ENCODE data around the gene CSF3R.
"Not testable (repeated sequence)": the region's sequence is repeated elsewhere in the genome, so short reads cannot be mapped to it uniquely, and the experiment has no call there.

Gene CSF3R

DNA sequence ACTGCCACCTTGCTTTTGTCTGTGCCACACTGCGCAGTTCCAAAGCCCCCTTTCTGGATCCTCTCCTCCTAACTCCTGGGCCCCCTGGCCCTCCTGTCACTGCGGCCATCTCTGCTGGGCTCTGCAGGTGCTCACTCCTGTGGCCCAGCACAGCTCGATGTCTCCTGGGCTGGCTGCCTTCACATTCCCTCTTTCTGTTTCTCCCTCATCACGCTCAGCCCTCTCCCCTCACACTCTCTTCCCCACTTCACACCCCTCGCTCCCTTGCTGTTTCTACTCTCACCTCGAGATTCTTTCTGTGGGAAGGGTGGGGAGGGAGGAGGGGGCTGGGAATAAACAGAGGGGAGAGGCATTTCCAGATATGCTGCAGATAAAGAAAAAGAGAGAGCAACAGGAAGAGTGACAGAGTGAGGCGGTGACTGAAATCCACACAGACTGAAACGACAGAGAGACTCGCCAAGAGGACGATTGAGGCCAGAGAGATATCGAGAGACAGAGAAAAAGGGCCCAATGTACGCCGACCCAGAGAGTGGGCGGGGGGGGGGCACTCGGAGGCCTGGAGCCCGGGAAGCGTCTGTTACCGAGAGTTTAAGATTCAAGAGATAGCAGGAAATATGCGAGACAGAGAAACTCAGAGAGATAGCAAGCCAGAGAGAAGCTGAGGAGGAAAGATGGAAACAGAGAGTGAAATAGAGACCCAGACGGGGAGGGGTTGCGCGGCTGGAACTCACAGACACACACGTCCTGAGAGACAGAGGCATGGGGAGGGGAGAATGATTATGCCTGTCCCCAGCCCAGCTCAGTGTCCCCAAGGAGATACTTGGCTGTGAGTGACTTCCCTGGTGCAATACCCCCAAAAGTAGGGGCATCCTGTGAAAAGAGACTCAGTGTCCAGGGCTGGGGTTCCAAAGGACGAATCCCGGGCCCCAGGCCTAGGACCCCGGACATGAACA, 666 bp downstream of the CSF3R start:
- DNase-seq (ENCODE audit: low read depth, low spot score): no peak

DNA sequence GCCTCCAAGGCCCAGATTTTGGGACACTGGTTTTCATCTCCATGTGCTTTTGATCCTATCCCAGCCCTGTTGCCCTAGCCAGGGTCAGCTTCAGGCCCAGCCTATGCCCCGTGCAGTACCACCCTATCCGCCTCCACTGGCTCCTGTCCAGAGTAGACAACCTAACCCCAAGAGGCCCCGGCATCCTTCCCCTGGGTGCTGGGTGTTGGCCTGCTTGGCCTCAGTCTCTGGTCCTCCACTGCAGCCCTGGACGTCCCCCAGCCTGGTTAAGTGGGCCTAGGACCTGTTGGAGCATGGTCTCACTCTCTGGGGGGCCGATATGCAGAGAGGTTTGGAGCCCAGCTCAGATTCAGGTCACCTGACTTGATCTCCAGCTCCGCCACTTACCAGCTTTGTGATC, 1.6 kb downstream of the CSF3R start:
- no peak for DNase-seq (ENCODE audit: low read depth, low spot score)

DNA sequence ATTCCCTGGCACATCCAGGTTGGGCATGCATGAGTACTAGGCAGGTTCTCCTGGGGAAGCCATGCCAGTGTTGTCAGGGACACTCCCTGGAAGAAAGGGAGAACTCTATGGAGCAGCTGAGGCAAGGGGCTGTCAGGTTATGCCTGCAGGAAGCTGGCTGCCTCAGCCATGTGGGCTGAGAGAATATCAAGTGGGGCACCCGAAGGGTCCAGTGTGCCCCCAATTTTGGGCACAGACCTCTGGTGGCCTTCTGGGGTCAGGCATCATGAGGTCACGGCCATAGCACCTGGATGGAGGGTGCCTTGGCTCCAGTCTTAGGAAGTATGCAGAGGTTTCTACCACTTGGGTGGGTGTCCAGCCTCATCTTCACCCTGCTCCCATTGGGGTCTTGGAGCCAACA, 2.6 kb downstream of the CSF3R start:
- DNase-seq (ENCODE audit: low read depth, low spot score): no peak

DNA sequence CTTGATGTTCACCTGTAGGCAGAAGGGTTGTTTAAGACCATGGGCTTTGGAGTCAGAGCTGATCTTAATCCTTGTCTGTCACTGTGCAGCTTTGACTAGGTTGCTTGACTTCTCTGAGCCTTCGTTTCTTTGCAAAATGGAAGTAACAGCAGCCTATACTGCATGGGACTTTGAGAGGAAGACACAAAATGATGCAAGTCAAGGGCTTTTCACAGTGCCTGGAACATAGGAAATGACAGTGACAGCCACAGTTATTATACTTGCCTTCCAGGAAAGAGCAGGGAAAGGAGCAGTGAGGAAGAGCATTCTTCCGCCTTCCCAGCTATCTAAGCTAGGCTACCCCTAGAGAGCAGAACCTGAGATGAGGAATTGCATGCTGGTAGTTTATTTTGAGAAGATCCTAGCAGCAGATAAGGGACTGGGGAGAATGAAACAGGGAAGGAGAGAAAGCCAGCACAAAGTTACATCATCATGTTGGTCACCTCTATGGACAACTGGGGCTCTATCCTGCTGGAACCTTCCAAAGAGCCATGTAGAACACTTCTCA, 3.1 kb downstream of the CSF3R start:
- DNase-seq (ENCODE audit: low read depth, low spot score): no peak

DNA sequence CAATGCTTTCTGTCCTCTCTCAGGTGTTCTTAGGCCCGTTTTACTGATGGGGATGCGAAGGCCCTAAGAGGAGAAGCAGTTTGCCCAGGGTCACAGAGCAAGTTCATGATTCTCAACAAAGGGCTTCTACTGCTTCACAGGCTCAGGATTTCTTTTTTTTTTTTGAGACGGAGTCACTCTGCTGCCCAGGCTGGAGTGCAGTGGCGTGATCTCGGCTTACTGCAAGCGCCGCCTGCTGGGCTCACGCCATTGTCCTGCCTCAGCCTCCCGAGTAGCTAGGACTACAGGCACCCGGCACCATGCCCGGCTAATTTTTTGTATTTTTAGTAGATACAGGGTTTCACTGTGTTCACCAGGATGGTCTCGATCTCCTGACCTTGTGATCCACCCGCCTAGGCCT, 5.1 kb downstream of the CSF3R start:
- DNase-seq (ENCODE audit: low read depth, low spot score): not testable (repeated sequence)

DNA sequence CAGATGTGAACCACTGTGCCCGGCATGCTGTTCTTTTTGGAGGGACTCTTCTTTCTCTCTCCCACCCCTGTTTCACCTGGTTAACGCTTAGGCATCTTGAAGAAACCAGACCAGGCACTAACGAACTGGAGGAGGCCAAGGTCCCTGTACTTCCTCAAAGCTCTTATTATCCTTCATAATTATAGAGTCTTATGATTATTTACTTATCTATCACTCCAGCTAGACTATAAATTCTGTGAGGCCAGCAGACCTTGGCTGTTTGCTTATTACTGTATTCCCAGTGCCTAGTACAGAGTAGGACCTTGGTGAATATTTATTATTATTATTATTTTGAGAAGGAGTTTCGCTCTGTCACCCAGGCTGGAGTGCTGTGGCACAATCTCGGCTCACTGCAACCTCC, 5.8 kb downstream of the CSF3R start:
- DNase-seq (ENCODE audit: low read depth, low spot score): no peak

DNA sequence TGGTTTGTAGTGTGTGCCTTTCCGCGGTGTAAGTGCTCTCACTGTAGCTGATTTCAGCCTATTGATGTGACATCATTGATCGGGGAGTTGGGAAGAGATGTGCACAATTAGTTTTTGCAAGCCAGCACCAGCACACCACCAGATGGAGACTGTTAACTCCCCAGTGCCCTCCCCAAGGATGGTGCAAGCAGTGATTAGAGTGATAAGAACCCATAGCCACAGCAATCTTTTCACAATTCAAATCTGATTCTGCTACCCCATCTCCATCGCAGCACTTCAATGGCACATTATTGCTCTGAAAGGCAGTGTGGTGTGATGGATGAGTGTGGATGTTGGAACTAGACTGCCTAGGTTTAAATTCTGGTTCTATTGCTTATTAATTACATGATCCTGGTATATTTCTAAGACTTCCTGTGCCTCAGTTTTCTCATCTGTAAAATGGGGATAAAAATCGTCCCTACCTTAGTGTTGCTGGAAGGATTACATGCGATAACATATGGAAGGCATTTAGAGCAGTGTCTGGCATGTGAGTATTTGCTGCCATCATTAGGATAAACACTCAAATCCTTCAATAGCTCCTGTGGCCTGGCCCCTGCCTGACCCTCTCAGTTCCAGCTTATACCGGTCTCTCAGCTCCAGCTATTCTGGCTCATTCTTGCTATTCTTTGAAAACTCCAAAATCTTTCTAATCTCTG, 6.7 kb downstream of the CSF3R start:
- no peak for DNase-seq (ENCODE audit: low read depth, low spot score)

DNA sequence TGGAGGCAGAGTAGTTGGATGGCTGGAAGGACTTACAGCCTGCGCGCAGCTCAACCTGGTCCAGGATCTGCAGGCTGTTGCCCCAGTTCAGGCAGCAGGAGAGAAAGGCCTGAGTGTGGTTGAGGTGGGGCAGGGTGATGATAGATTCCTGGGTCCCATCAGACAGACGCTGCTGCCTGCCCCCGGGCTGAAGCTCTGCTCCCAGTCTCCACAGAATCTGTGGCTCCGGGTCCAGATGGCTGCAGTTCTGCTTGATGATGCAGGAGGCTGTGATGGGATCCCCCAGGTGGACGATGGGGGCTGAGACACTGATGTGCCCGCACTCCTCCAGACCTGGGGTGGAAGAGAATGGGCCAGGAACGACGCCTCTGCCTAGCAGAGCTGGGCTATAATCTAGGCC, 7.4 kb downstream of the CSF3R start:
- no peak for DNase-seq (ENCODE audit: low read depth, low spot score)

DNA sequence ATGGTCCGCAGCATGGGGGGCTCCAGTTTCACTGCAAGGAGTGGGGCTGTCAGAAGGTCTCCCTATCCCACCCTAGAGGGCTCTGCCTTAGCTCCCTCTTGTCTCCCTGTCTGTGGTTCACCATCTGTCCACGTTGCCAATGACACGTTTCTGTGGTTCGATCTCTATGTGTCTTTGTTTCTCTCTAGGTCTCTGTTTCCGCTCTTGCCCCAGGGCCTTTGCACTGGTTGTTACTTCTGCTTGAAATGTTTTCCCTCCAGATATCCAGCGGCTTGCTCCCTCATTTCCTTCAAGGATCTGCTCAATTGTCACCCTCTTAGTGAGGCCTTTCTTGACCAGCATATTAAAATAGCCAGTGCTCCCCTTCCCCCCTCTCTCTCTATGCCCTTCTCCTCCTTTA, 10.1 kb downstream of the CSF3R start:
- no peak for DNase-seq (ENCODE audit: low read depth, low spot score)

DNA sequence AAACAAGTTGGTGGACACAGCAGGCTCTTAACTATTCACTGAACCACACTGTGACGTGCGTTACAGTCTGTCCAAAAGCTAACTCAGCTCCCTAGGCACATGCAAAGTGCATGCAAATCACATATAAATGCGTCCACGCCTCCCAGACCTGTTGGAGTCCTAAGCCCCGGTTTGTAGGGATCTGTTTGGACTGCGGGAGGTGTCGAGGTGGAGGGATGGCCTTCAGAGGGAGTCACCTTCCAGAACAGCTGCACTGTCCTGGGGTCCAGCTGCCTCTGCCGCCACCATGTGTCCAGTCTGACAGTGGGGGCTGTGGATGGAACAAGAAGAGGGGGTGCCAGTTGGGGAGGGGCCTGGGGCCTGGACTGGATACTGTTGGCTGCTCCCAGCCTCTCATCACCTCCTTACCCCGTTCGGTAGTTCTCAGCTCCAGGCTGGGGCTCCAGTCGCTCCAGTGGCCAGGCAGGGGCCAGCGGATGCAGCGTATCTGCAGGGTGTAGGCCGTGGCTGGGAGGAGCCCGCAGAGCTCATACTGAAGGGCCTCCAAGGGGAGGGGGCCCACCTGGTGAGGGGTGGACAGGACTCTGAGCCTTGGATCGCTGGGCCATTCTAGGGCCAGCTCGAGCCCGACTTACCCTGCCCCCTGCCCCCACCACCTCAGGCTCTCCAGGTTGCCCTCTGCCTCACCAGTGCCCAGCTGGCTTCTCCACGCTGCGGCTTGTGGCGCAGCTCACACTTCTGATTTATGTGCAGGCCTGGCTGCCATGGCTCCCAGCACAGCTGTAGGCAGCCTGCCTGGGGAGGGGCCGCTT, 10.7 kb downstream of the CSF3R start:
- DNase-seq (ENCODE audit: low read depth, low spot score): no peak

DNA sequence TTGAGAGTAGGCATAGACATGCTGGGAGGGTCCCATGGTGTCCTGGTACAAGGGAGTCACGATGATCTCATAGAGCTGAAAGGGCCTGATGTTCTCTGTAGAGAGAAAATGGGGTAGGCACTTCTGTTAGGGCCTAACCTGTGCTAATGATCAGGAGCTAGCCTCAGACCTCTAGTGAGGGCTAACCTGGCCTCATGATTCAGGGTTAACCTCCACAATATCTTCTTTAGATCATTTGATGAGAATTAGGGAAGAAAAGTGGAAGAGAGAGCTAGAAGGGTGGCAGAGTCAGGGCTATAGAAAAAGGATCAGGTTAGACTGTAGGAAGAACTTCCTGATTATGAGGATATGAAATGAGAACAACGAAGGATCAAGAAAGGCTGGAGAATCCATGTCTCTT, 13.6 kb downstream of the CSF3R start:
- no peak for DNase-seq (ENCODE audit: low read depth, low spot score)

DNA sequence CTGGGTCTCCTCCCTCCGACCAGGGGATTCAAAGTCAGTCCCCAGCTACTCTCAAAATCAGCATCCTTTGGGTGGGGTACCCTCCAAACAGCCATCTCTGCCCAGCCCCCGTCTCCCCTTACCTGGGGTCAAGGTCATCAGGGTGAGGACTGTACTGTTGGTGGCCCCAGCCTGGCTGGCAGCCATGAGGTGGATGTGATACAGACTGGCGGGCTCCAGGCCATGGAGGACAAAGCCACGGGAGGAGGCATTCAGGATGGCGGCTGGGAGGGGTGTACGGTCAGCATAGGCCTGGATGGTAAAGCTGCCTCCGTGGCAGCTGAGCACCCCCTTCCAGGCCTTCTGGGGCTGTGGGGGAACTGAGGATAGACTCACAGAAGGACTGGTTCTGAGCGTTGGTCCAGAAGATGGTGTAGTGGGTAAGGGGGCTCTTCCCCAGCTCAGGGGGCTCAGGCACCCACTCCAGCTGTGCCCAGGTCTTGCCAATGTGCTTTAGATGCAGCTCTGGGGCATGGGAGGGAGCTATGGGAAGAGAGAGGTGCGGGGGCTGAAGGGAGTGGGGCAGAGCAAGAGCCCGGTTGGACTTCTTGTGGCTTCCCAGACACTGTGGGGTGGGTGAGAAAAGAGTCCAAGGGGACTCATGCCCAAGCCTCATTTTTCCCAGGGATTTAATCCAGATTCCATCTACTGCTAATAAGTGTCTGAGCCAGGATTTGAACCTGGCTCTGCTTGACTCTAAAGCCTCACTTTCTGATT, 14.8 kb downstream of the CSF3R start:
- no peak for DNase-seq (ENCODE audit: low read depth, low spot score)

DNA sequence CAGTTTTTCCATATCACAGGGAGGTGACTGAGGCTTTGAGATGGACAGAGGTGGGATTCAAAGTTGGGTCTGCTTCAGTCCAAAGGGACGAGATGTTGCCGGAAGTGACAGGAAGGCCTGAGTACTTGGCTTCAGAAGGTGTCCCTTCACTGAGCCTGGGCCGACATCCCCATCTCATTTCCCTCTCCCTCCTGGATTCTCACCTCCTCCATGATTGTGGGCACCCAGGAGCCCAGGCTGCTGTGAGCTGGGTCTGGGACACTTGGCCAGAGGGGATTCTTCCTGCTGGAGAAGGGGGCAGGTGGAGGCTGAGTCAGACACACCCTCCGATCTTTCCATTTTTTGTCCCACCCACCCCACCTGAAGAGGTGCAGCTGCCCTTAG, 15.7 kb downstream of the CSF3R start:
- DNase-seq (ENCODE audit: low read depth, low spot score): no peak

DNA sequence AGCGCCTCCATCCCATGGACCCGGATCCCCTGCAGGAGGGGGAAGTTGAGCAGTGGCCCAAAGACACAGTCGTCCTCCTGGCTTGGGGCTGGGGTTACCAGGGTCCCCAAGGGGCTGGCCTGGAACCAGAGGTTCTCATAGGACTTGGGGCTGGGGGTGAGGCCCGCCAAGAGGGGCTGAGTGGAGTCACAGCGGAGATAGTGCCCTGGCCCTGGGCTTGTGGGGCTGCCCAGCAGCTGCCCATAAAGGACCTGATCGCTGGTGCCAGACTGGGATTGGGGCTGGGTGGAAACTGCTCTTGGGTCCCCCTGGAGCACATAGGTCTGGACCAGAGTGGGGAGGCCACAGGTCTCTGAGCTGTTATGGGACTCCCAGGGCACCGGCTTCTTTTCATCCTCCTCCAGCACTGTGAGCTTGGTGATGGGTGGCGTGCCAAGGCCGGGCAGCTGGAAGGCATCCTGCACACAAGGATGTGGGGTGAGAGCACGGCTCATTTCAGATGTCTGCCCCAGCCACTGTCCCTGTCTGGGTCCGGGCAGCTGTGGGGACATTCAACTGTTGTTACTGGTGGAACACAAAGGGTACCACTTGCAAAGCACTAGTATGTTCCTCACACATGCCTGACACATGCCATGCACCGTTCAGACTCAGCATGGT, 16.2 kb downstream of the CSF3R start:
- DNase-seq (ENCODE audit: low read depth, low spot score): no peak

DNA sequence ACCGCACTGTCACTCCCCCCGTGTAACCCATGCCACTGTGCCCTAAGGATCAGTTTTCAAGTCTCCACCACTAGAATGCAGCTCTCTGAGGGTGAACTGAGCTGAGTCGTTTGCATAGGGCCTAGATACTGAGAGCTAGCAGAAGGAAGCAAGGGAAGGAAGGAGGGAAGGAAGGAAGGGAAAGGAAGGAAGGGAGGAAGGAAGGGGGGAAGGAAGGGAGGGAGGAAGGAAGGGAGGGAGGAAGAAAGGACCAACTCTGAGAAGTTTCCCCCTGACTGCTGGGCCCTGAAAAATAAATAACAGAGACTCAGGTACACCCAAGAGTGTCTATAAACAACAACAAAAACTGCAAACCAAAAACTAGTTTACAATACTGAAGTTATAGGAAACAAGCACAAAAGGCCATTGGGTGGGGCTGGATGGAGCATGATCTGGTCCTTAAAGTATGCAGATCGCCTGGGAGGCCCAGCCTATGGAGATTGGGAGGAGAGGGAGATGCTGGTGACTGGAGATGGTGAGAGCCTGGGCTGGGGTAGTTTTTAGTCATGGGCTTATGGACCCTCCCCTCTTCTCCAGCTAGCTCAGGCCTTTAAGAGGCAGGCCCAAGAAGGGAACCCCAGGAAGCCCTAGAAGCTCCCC, 16.9 kb downstream of the CSF3R start:
- DNase-seq (ENCODE audit: low read depth, low spot score): no peak

DNA sequence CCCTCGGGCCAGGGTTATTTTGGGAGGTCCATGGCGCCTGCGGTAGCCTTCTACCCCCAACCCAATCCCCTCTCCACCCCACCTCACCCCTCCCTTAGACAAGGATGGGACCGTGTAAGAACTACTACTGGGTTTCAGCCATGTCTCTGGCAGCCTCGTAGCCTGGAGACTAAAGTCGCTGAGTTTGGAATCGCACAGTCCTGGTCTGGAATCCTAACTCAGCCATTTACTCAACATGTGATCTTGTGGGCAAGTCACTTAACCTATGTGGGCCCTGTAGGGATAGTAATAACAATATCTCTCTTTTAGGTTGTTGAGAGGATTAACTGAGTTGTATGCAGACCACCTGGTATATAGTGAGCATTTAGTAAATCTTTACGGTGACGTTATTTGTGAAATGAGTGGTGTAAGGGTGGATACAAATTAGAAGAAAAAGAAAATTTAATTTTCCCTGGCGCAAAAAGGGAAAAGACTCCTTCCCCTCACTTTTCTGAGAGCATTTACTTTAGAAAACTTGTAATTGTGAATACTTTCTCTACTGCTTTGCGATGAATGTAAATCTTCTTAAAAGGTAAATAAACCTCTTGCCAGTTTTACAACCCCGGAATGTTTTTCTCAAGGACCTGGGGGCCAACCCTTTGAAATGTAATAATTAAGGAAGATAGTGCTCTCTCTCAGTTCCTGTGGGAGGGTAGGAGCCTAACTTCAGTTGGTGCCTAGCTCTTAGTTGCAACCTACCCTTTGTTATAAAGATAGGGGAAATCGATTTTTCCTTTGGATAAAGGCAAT, 17.9 kb downstream of the CSF3R start:
- DNase-seq (ENCODE audit: low read depth, low spot score): no peak

DNA sequence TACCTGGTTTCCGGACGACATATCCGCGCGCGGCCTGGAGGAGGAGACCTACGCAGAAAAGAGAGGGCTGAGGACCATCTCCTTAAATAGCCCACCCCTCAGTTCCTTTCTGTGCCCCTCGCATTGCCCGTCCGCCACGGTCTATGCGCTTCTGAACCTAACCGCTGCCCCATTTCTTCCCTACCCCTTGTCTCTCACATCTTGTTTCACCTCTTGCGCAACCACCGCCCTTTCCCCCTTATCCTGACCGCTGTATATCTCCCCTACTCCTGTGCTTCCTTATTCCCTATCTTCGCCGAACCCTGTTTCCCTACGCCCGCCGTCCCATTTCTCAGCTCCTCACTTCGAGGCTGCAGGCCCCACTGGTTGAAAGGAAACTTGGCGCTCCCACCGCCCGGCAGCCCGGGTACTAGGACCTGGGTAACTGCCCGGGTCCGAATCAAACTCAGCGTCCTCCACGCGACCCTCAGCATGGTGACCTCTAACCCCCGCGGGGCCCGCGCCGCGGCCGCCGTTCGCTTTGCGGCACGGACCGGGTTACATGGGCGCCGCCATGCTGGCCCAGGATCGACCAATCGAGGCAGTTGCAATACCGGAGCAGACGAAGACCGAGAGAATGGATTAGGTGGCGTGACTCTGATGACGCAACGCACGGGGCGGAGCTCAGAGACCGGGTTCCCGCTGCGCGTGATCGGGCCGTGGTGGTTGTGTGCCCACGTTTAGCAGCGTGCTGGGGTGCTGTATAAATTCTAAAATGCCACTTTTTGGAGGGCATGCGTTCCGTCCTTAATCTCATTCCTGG, 18.7 kb downstream of the CSF3R start, which contains the start of gene MRPS15:
Gene MRPS15, minus strand, starts transcription at position 582 of the 802 bp plus-strand sequence. Its CDS starts 109 bp downstream, at position 473.
- peak; percentile 89 for DNase-seq (ENCODE audit: low read depth, low spot score)

DNA sequence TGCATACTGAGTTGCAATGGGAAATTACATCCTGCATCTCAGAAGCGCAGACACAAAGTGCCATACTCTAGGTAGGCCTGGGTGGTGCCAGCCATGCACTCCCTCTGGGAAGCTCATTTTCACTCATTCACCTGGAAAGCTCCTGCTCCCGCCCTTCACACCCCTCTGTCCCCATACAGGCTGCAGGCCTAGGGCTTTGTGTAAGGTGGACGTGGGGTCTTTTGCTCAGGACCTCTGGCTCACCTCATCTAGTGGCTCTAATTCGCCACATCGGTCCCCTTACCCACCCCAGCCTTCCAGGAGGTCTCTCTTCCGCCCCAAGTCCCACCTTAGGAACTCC, 19.3 kb downstream of the CSF3R start:
- DNase-seq (ENCODE audit: low read depth, low spot score): no peak

DNA sequence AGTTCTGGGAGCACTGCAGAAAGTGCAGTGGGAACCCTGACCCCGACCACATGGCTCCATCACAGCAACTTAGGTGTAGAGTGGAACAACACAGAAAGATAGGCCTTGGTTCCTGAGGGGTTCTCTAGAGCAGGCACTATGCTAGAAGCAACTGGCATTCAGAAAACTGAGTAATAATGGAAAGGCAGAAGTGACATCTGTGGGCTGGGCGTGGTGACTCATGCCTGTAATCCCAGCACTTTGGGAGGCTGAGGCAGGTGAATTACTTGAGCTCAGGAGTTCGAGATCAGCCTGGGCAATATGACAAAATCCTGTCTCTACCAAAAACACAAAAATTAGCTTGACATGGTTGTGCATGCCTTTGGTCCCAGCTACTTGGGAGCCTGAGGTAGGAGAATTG, 23.8 kb downstream of the CSF3R start:
- no peak for DNase-seq (ENCODE audit: low read depth, low spot score)

Data from iPS DF 19.7 (cell line).